K562 (cell line): ENCODE data around the gene ZNF284. TPM values are rescaled to one million over a fixed set of nuclear protein-coding genes. Genes with fewer than 3 reads are reported as not detected.

ENCODE experiments used
- ATF2 ChIP-seq: sonication (generic); formaldehyde crosslinking; IDR thresholded peaks from 2 replicates; pipeline ENCODE4 v1.8.1; 2022; ENCODE audit warnings: missing genetic modification reagents
- BRF1 ChIP-seq: IDR thresholded peaks from 3 replicates; pipeline ENCODE4 v1.6.1; 2011; ENCODE audit warnings: borderline replicate concordance, mild to moderate bottlenecking; ENCODE audit not compliant: insufficient read length; ENCODE audit errors: extremely low read depth
- E2F1 ChIP-seq: sonication (generic); formaldehyde crosslinking; IDR thresholded peaks from 2 replicates; pipeline ENCODE4 v1.8.1; 2023; ENCODE audit warnings: mild to moderate bottlenecking, missing genetic modification reagents, moderate library complexity
- MAFF ChIP-seq: IDR thresholded peaks from 2 replicates; pipeline ENCODE4 v1.6.1; 2012; ENCODE audit warnings: low read length, improper control_type of control experiment
- SETDB1 ChIP-seq: IDR thresholded peaks from one replicate; pipeline ENCODE4 v1.6.1; 2012; ENCODE audit warnings: low read length, control low read depth, inconsistent platforms
- SUPT5H ChIP-seq: fragments of 450-650 bp; IDR thresholded peaks from 2 replicates; pipeline ENCODE4 v1.6.1; 2016
- XRCC4 ChIP-seq: IDR thresholded peaks from one replicate; pipeline ENCODE4 v1.6.1; 2011; ENCODE audit not compliant: insufficient read depth, insufficient read length; ENCODE audit errors: extremely low read depth
- ZNF311 ChIP-seq: fragments of 250-450 bp; sonication (Bioruptor Pico); IDR thresholded peaks from 2 replicates; pipeline ENCODE4 v1.4.0; 2020; ENCODE audit warnings: mild to moderate bottlenecking, moderate library complexity
- ZNF785 ChIP-seq: fragments of 250-450 bp; sonication (Bioruptor Pico); IDR thresholded peaks from 2 replicates; pipeline ENCODE4 v1.4.0; 2020; ENCODE audit warnings: mild to moderate bottlenecking
- polyA plus RNA-seq, 8 experiments: library from polyadenylated mRNA; depleted of rRNA in 4 of 8; stranded (reverse) in 5 of 8; unstranded in 3 of 8; fragments of >200 nt; fragmentation: Nextera tagmentation in 2 of 8; fragmentation: Illumina TruSeq in 1 of 8; extraction: Ambion mirVana in 2 of 8; extraction: Trizol in 1 of 8; gene quantifications; 2 replicates each; pipeline versions ENCODE4 v1.2.1 to v1.2.3, GENCODE V29; 2011 to 2014; ENCODE audit warnings: inconsistent platforms in 1 of 8, missing spikeins in 1 of 8
- total RNA-seq, 7 experiments: library from RNA; depleted of rRNA in 6 of 7; stranded (reverse); fragments of >200 nt in 6 of 7; fragmentation: Illumina TruSeq in 2 of 7; extraction: Trizol in 2 of 7; gene quantifications; 2 replicates each; pipeline versions ENCODE4 v1.2.1 to v1.2.3, GENCODE V29; 2011 to 2021; ENCODE audit warnings: low replicate concordance in 1 of 7

ZNF284 gene
- total and polyA plus RNA-seq, 9 of the 15 experiments (the other 6 are each of a cell fraction or from before 2014, with no cell fraction given), result 0.07 to 0.24 (median 0.20) TPM

GRCh38 chr19:44113138-44113783, 41.3 kb downstream of the ZNF284 start, which contains the start of gene ZNF225 (continued):
- TF ChIP-seq ATF2 (CRISPR knock-in tag) (no peak), BRF1 (no peak), ZNF785 (no peak), SETDB1 (no peak), E2F1 (CRISPR knock-in tag) (no peak), ZNF311 (CRISPR knock-in tag) (no peak), XRCC4 (no peak), SUPT5H (peak; percentile 78), MAFF (no peak)
